ENCODE measurements around the gene KLHL29.

DNA sequence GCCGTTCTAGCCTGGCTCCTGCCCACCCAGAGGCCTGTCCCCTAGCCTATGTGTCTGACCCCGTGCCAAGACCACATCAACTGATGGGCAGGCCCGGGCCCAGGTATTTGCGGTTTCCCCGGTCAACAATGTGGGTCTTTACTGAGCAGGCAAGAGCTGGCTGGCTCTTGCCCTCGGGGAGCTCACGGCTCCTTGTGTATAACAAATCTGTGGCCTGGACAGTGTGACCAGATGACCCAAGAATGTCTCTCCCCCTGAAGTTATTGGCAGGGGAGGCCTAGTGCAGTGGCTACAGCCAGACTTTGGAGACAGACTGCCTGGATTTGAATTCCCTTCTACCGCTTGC is 179.6 kb downstream of the KLHL29 start:
- no peak for TF ChIP-seq RAD21 (IDR thresholded peaks at IDR 0.05; ENCODE audit: low read depth)
- TF ChIP-seq NFIC (IDR thresholded peaks at IDR 0.05), result no peak
- TF ChIP-seq FOXM1 (IDR thresholded peaks at IDR 0.05; ENCODE audit: borderline replicate concordance, low read depth), result no peak
- TF ChIP-seq CEBPB (IDR thresholded peaks at IDR 0.05), result no peak
- TF ChIP-seq EP300 (IDR thresholded peaks at IDR 0.05; ENCODE audit: borderline replicate concordance), result no peak
- TF ChIP-seq ZBTB7A (IDR thresholded peaks at IDR 0.05; ENCODE audit: low read depth), result no peak
- TF ChIP-seq, protein P1, sequence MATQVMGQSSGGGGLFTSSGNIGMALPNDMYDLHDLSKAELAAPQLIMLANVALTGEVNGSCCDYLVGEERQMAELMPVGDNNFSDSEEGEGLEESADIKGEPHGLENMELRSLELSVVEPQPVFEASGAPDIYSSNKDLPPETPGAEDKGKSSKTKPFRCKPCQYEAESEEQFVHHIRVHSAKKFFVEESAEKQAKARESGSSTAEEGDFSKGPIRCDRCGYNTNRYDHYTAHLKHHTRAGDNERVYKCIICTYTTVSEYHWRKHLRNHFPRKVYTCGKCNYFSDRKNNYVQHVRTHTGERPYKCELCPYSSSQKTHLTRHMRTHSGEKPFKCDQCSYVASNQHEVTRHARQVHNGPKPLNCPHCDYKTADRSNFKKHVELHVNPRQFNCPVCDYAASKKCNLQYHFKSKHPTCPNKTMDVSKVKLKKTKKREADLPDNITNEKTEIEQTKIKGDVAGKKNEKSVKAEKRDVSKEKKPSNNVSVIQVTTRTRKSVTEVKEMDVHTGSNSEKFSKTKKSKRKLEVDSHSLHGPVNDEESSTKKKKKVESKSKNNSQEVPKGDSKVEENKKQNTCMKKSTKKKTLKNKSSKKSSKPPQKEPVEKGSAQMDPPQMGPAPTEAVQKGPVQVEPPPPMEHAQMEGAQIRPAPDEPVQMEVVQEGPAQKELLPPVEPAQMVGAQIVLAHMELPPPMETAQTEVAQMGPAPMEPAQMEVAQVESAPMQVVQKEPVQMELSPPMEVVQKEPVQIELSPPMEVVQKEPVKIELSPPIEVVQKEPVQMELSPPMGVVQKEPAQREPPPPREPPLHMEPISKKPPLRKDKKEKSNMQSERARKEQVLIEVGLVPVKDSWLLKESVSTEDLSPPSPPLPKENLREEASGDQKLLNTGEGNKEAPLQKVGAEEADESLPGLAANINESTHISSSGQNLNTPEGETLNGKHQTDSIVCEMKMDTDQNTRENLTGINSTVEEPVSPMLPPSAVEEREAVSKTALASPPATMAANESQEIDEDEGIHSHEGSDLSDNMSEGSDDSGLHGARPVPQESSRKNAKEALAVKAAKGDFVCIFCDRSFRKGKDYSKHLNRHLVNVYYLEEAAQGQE (IDR thresholded peaks at IDR 0.05; ENCODE audit: low read depth), result no peak
- TF ChIP-seq, protein P2, sequence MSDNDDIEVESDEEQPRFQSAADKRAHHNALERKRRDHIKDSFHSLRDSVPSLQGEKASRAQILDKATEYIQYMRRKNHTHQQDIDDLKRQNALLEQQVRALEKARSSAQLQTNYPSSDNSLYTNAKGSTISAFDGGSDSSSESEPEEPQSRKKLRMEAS (IDR thresholded peaks at IDR 0.05), result no peak
- TF ChIP-seq EGR1 (IDR thresholded peaks at IDR 0.05), result no peak
- TF ChIP-seq TAF1 (IDR thresholded peaks at IDR 0.05; ENCODE audit: low read depth), result no peak
- TF ChIP-seq YY1 (IDR thresholded peaks at IDR 0.05; ENCODE audit: low read depth), result no peak
- no peak for TF ChIP-seq CREB1 (IDR thresholded peaks at IDR 0.05; ENCODE audit: low read depth)

Measured in Ishikawa (cell line).